ENCODE data around the gene AGAP1. TPM values are rescaled to one million over a fixed set of nuclear protein-coding genes. Genes with fewer than 3 reads are reported as not detected.

AGAP1 gene
- total RNA-seq, 6 experiments from 2014 or later: 8.1 to 11.2 (median 9.8) TPM

GRCh38 chr2:236119003-236119402 lies 625.2 kb downstream of the AGAP1 start:
- ATAC-seq (no peak), DNase-seq (peak in 1 of 3 donors; percentile 22)
- intact Hi-C loops (cut with DNase I): no loop called here
- Histone ChIP-seq H3K36me3 (no peaks in the 10 kb centered on the region), H3K4me1 (no peaks in the 10 kb centered on the region), H3K4me3 (no peak overlapping the region), H3K9me3 (no peaks in the 10 kb centered on the region), H3K27ac (no peak overlapping the region), H3K27me3 (no peaks in the 10 kb centered on the region)
- TF ChIP-seq POLR2A (IDR thresholded peaks at IDR 0.05): no peak
- TF ChIP-seq CTCF (IDR thresholded peaks at IDR 0.05): no peak
- WGBS (ENCODE audit: insufficient coverage, low coverage, low lambda C conversion rate, missing lambda C conversion rate): 100% methylated on average over 3 of the region's 4 CpGs

- no peak overlapping the region for H3K4me3 ChIP-seq
- no peaks in the 10 kb centered on the region for H3K36me3 ChIP-seq
- no peak overlapping the region for H3K27ac ChIP-seq
- intact Hi-C loops (cut with DNase I): no loop called here
- TF ChIP-seq POLR2A (IDR thresholded peaks at IDR 0.05): no peak
- no peak for TF ChIP-seq CTCF (IDR thresholded peaks at IDR 0.05)
- H3K9me3 ChIP-seq: no peaks in the 10 kb centered on the region
- no peaks in the 10 kb centered on the region for H3K27me3 ChIP-seq
- ATAC-seq (no peak), DNase-seq (peak in 1 of 3 donors; percentile 13)
- WGBS (ENCODE audit: insufficient coverage, low coverage, low lambda C conversion rate, missing lambda C conversion rate): 93% methylated on average over 11 of the region's 13 CpGs
- H3K4me1 ChIP-seq: no peaks in the 10 kb centered on the region
Observed at GRCh38 chr2:236119476-236119875, 625.6 kb downstream of the AGAP1 start.

- Histone ChIP-seq H3K27me3 (no peaks in the 10 kb centered on the region), H3K36me3 (no peaks in the 10 kb centered on the region), H3K9me3 (no peaks in the 10 kb centered on the region), H3K27ac (no peak overlapping the region), H3K4me1 (no peaks in the 10 kb centered on the region), H3K4me3 (no peak overlapping the region)
- ATAC-seq (no peak), DNase-seq (peak in 1 of 3 donors; percentile 40)
- no peak for TF ChIP-seq CTCF (IDR thresholded peaks at IDR 0.05)
- WGBS (ENCODE audit: insufficient coverage, low coverage, low lambda C conversion rate, missing lambda C conversion rate): 77% methylated on average over 6 of the region's 29 CpGs
- intact Hi-C loops (cut with DNase I): no loop called here
Observed at GRCh38 chr2:236120141-236120601, 626.3 kb downstream of the AGAP1 start.

- Histone ChIP-seq H3K27ac (no peak overlapping the region), H3K36me3 (no peaks in the 10 kb centered on the region), H3K9me3 (no peaks in the 10 kb centered on the region), H3K27me3 (no peaks in the 10 kb centered on the region), H3K4me3 (no peak overlapping the region), H3K4me1 (no peaks in the 10 kb centered on the region)
- DNase-seq (peak in 1 of 3 donors; percentile 21), ATAC-seq (no peak)
- WGBS (ENCODE audit: insufficient coverage, low coverage, low lambda C conversion rate, missing lambda C conversion rate): 50% methylated on average over 2 of the region's 5 CpGs
- TF ChIP-seq POLR2A (IDR thresholded peaks at IDR 0.05) (no peak), CTCF (IDR thresholded peaks at IDR 0.05) (no peak)
- intact Hi-C loops (cut with DNase I): no loop called here
Observed at GRCh38 chr2:236120829-236121228, 627.0 kb downstream of the AGAP1 start.

- Histone ChIP-seq H3K4me1 (no peaks in the 10 kb centered on the region), H3K9me3 (no peaks in the 10 kb centered on the region), H3K4me3 (no peak overlapping the region), H3K27me3 (no peaks in the 10 kb centered on the region), H3K27ac (no peak overlapping the region), H3K36me3 (no peaks in the 10 kb centered on the region)
- intact Hi-C loops (cut with DNase I): no loop called here
- ATAC-seq (no peak), DNase-seq (peak in 1 of 3 donors; percentile 19)
- WGBS (ENCODE audit: insufficient coverage, low coverage, low lambda C conversion rate, missing lambda C conversion rate): 94% methylated on average over 3 of the region's 7 CpGs
- TF ChIP-seq CTCF (IDR thresholded peaks at IDR 0.05) (no peak), POLR2A (IDR thresholded peaks at IDR 0.05) (no peak)
Observed at GRCh38 chr2:236121546-236121945, 627.7 kb downstream of the AGAP1 start.

Data from right lobe of liver (tissue), 6 donors.